Measurements from ENCODE around the gene C5.

The C5 gene

DNA sequence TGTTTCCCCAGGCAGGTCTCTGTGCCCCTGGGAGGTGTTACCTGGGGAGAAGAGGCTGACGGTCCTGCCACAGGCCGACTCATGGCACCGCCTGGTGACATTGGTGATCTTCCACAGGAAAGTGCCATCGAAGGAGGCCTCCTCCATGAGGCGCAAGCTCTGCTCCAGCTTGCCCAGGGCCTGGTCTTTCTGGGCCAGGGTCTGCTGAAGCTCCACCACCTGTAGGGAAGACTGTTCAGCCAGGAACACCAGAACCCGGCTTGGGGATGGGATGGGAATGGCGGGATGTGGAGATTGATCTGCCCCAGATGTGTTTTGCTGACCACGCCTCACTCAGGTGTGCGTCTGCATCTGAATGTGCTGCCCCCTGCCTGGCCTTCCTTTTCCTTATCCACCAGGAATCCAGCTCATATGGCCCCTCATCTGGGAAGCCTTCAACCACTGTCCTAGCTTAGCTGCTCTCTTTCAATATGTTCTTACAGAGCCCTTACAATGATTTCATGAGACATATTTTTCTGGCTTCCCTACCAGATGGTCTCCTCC is 138.7 kb downstream of the C5 start:
- no peak for DNase-seq (ENCODE audit: low read depth in 2 of 2)

DNA sequence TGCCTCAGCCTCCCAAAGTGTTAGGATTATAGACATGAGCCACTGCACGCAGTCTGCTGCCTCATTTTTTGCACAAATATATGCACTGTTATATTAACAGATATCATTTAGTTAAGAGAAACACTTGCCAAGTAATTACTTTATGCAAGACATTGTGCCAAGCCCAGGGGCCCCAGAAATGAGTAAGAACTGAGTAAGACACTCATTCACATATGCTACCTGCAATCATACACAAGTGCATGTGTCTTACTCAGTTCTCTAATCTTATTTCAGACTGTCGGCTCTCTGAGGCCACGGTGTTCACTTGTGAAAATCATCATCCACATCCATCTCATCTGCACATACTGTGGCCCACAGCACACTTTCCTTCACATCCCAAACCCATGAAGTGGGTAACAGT is 139.4 kb downstream of the C5 start:
- no peak for DNase-seq (ENCODE audit: low read depth in 2 of 2)

DNA sequence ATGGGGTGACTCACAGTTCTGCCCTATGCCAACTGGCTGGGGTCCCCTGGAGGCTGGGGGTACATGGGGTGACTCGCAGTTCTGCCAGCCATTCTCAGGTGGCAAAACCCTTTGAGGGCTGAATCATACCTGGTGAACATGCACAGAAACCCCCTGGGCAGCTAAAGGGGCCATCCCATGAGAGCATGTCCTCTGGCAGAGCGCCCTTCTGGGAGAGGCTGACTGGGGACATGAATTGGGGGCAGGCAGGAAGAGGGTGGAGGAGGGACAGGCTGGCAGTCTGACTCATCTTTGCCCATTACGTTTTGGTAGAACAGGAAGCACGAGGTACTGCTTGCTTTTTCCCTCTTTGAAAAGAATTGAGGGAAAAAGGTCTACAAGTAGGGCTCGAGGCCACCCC is 140.2 kb downstream of the C5 start:
- DNase-seq (ENCODE audit: low read depth in 2 of 2): no peak

DNA sequence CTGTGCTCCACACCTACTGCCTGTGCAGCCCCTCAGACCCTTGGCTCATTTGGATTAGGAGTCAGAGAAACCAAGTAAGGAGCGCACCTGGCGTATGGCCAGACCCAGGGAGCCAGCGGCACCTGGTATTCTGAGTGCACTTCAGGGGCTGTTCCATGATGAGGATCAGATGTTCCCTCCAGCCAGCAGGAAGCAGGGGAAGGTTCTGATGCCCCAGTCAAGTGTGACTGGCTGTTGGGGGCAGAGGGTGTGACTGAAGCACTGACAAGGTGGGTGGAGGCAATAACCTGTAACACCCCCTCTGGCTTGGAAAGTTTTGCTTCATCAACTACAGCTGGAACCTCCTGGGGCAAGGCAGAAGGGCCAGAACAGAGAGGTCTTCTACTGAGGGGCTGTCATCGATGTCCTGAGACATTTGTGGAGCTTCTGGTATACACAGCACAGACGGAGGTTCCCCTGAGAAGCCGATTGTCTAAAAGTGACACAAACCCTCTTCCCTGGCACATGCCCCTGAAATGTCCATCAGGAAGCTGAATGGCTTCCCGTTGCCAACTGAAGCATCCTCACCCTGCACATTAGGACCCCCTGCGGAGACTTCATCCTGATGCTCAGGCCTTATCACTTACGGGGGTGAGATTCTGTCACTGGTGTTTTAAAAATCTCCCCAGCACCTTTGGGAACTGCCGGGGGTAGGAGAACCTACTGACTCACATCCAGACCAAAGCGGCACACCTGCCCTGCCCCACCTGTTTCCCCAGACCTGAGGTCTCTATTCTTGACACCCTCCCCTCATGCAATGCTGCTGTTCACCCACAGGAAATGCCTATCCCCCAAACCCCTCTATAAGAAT is 144.5 kb downstream of the C5 start:
- no peak for DNase-seq (ENCODE audit: low read depth in 2 of 2)

DNA sequence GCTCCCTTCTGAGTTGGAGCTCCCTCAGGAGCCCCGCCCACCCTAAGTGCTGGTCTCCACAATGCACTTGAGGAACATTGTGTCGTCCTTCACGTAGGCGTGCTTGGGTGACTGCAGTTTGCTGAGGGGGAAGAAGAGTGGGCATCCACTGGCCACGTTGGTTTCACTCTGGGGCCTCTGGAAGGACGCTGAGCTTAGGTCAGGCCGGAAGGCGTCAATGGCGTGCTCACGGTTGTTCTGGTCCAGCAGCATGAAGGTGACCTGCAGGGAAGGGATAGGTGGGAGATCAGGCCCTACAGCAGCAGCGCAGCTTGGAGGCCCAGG is 145.1 kb downstream of the C5 start:
- DNase-seq (ENCODE audit: low read depth in 2 of 2): no peak

DNA sequence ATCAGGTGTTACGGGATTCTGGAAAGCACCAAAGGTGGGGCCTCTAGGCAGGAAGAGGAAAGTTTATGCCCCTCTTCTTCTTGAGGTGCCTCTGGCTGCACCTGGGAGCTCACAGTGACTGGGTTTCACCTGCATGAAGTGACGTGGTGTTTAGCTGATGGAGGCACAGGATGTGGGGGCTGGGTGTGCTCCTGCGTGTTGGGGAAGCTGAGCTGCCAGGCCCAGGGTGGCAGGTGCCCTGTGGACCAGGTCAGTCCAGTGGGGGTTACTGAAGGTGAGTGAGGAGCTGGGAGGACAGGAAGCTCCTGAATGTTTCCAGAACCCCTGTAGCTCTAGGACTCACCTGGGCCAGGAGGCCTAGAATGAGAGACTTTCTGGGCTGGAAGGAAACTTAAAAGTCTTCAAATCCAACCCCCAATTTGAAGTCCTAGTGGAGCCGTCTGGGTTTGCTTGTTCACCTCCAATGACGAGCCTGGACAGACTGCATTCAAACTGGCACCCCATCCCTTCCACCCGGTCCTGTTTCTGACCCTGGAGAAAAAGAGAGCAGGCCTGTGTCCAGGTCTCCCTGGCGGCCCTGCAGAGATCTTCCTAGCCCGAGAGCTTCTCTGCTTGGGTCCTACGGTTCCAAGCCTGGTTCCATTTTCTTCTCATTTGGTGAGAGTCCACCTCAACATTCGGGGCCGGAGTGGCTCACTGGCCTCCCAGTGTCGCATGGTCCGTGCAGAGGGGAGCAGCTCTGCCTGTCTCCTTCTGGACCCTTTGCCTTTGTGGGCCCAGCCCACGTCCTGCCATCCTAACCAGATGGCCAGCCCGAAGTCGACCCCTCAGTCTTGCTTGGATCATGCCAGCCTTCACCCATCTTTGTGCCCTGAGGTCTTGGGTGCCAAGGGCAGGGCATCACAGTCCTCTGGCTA is 145.8 kb downstream of the C5 start:
- DNase-seq (ENCODE audit: low read depth in 2 of 2): no peak

DNA sequence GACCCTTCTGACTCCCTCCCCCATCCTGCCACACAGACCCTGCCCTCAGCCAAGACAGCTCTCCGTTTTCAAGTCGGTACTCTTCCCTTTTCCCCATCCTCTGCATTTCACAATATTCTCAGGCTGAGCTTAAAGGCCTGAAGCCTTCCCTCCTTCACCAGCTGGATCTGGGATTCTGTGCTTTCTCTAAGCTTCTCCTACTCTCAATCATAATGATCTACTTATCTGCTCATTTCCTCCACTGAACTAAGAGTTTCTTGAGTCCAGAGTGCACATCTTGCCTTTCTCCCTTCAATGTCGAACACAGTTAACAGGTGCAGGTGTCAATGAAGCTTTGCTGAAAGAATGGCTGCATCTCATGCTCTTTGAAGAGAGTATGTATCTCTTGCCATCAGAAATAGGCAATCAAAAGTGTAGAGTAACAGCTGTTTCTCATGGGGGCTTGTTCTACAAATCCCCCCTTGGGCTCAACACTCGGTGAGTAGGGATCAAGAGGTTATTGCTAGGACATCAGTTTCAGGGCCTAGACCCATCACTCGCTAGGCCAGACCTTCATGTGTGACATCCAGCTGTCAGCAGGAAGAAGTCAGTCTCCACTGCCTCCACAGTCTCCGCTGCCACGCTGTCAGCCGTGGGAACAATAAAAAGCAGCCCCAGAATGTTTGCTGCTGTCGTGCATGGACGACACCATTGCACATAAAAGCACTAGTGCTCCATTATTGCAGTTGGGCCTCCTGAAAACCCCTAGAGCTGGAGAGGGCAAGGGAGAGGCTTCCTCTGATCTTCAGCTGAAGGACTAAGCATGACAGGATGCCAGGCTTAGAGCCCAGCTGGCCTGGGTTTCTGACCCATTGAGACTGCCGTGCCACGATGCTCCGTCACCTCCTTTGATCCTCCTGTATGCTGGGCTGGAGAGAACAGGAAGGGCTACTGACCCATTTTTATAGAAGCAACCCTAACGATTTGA is 147.2 kb downstream of the C5 start:
- no peak for DNase-seq (ENCODE audit: low read depth in 2 of 2)

Measured in fibroblast of skin of left quadriceps (primary cell).